ENCODE data around the gene LEMD3.

DNA sequence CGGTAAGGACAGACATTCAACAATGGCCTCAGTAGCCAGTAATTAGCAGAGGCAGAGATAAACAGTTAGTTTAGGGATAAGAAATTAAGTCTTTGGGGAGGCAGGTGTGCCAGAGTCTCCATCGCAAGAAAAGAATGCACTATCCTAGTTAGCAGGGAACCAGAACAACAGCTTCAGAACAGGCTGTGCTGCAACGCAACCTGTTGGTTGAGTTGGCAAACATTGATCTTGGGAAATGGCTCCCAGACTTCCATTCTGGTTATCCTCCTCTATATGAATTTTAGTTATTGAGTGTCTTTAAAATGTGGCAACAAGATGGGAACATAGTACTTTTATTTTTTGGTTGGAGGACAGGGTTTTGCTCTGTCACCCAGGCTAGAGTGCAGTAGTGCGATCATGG is 12.3 kb upstream of the LEMD3 start:
- TF ChIP-seq TCF7L2 (IDR thresholded peaks at IDR 0.05; ENCODE audit: low read depth, low read length) (no peak), CTCF (IDR thresholded peaks at IDR 0.05) (no peak), POLR2AphosphoS5 (IDR thresholded peaks at IDR 0.05; ENCODE audit: low read depth, low read length) (no peak), SIN3A (IDR thresholded peaks at IDR 0.05; ENCODE audit: borderline replicate concordance, insufficient read depth, low read depth, low read length) (no peak), REST (IDR thresholded peaks at IDR 0.05; ENCODE audit: insufficient read depth in 1 of 2, low read depth in 2 of 2, low read length in 1 of 2) (no peak)
